GM18498 (cell line): ENCODE measurements around the gene SPTBN1.
"Not testable (repeated sequence)": the region's sequence is repeated elsewhere in the genome, so short reads cannot be mapped to it uniquely, and the experiment has no call there.

Experiments used
- ATAC-seq: cut with Tn5 transposase; IDR thresholded peaks from one replicate; pipeline ENCODE4 v1.9.1; 2021; ENCODE audit warnings: mild to moderate bottlenecking, moderate library complexity; ENCODE audit not compliant: unreplicated experiment

Gene SPTBN1

GRCh38 chr2:54499661-54500060 is 43.5 kb downstream of the SPTBN1 start:
- ATAC-seq = no peak

GRCh38 chr2:54500404-54501205 is 44.5 kb downstream of the SPTBN1 start:
- no peak for ATAC-seq

- ATAC-seq = no peak
Measured at GRCh38 chr2:54502731-54503130, 46.6 kb downstream of the SPTBN1 start.

- ATAC-seq = no peak
Measured at GRCh38 chr2:54503192-54503591, 47.1 kb downstream of the SPTBN1 start.

- ATAC-seq = no peak
Measured at GRCh38 chr2:54503828-54504227, 47.7 kb downstream of the SPTBN1 start.

GRCh38 chr2:54504866-54505265 is 48.7 kb downstream of the SPTBN1 start:
- ATAC-seq = no peak

- ATAC-seq = no peak
Measured at GRCh38 chr2:54508541-54508940, 52.4 kb downstream of the SPTBN1 start.

GRCh38 chr2:54509043-54509442 is 52.9 kb downstream of the SPTBN1 start:
- not testable (repeated sequence) for ATAC-seq

- ATAC-seq = no peak
Measured at GRCh38 chr2:54510916-54511315, 54.8 kb downstream of the SPTBN1 start.

- no peak for ATAC-seq
Measured at GRCh38 chr2:54512183-54512582, 56.1 kb downstream of the SPTBN1 start.

GRCh38 chr2:54512663-54513362 is 56.7 kb downstream of the SPTBN1 start:
- no peak for ATAC-seq

GRCh38 chr2:54513363-54513715 is 57.2 kb downstream of the SPTBN1 start:
- no peak for ATAC-seq

- no peak for ATAC-seq
Measured at GRCh38 chr2:54514822-54515569, 58.9 kb downstream of the SPTBN1 start.

GRCh38 chr2:54516842-54517241 is 60.7 kb downstream of the SPTBN1 start:
- ATAC-seq = no peak

GRCh38 chr2:54518016-54518415 is 61.9 kb downstream of the SPTBN1 start:
- not testable (repeated sequence) for ATAC-seq

GRCh38 chr2:54518430-54518829 is 62.3 kb downstream of the SPTBN1 start:
- no peak for ATAC-seq

- ATAC-seq = no peak
Measured at GRCh38 chr2:54519841-54520459, 63.8 kb downstream of the SPTBN1 start.

GRCh38 chr2:54520687-54521086 is 64.6 kb downstream of the SPTBN1 start:
- ATAC-seq = no peak

GRCh38 chr2:54522624-54523281 is 66.6 kb downstream of the SPTBN1 start:
- ATAC-seq = peak; percentile 74

GRCh38 chr2:54523324-54523959 is 67.3 kb downstream of the SPTBN1 start:
- no peak for ATAC-seq
